HL-60 (cell line): ENCODE measurements around the gene ATOX1.

Source experiments
- DNase-seq, 2 experiments: peaks; one replicate each; pipeline ENCODE4 v3.0.0-alpha.2; 2010 to 2020; ENCODE audit warnings: low read depth in 1 of 2, low spot score in 1 of 2
- H3K27ac ChIP-seq: fragments of 250-450 bp; sonication (Bioruptor Pico); replicated peaks from 2 replicates; pipeline ENCODE4 v1.5.1; 2020; ENCODE audit warnings: mild to moderate bottlenecking, moderate library complexity
- H3K27me3 ChIP-seq: fragments of 250-450 bp; sonication (Bioruptor Pico); 2 replicates; pipeline ENCODE4 v1.5.1; 2021; ENCODE audit warnings: mild to moderate bottlenecking, moderate library complexity; ENCODE audit not compliant: insufficient read depth, poor library complexity, severe bottlenecking
- H3K4me3 ChIP-seq: replicated peaks from 2 replicates; pipeline ENCODE4 v1.5.1; 2011; ENCODE audit warnings: mild to moderate bottlenecking, control low read depth, low read length; ENCODE audit not compliant: insufficient read depth
- CTCF ChIP-seq: IDR thresholded peaks from one replicate; pipeline ENCODE4 v1.5.1; 2011; ENCODE audit warnings: low read length, control low read depth, inconsistent platforms; ENCODE audit not compliant: insufficient read depth
- GABPA ChIP-seq: IDR thresholded peaks from 2 replicates; pipeline ENCODE4 v1.6.1; 2012; ENCODE audit warnings: low read depth
- POLR2AphosphoS5 ChIP-seq: IDR thresholded peaks from 2 replicates; pipeline ENCODE4 v1.6.1; 2012; ENCODE audit warnings: low read depth
- REST ChIP-seq: IDR thresholded peaks from 2 replicates; pipeline ENCODE4 v1.6.1; 2012; ENCODE audit warnings: low read depth; ENCODE audit not compliant: insufficient replicate concordance
- SPI1 ChIP-seq: IDR thresholded peaks from 2 replicates; pipeline ENCODE4 v1.6.1; 2012; ENCODE audit warnings: low read depth, mild to moderate bottlenecking, borderline replicate concordance

ATOX1 gene

GRCh38 chr5:151770383-151771258, 12.2 kb upstream of the ATOX1 start:
- Histone ChIP-seq H3K27me3 (no peaks in the 10 kb centered on the region), H3K4me3 (peak overlapping the region; percentile 19), H3K27ac (peak overlapping the region; percentile 98)
- TF ChIP-seq CTCF: no peak
- TF ChIP-seq REST: no peak
- no peak for TF ChIP-seq SPI1
- peak; percentile 64 for TF ChIP-seq POLR2AphosphoS5
- TF ChIP-seq GABPA: peak; percentile 63; the same call in 1 of the 2 replicates
- peak in 1 of 2 experiments; percentile 41 for DNase-seq

GRCh38 chr5:151766975-151767374, 8.5 kb upstream of the ATOX1 start:
- Histone ChIP-seq H3K27me3 (no peaks in the 10 kb centered on the region), H3K27ac (no peak overlapping the region), H3K4me3 (no peak overlapping the region)
- DNase-seq: no peak
- TF ChIP-seq SPI1: no peak
- TF ChIP-seq POLR2AphosphoS5: no peak
- no peak for TF ChIP-seq REST
- no peak for TF ChIP-seq CTCF
- no peak for TF ChIP-seq GABPA

GRCh38 chr5:151764801-151765200, 6.4 kb upstream of the ATOX1 start:
- Histone ChIP-seq H3K27me3 (no peaks in the 10 kb centered on the region), H3K27ac (no peak overlapping the region), H3K4me3 (no peak overlapping the region)
- DNase-seq: no peak
- TF ChIP-seq CTCF (no peak), POLR2AphosphoS5 (no peak), REST (no peak), SPI1 (no peak), GABPA (no peak)
